ENCODE measurements around the gene ARSB. TPM values are rescaled to one million over a fixed set of nuclear protein-coding genes. Genes with fewer than 3 reads are reported as not detected.

ARSB gene
- total RNA-seq, 1 experiment from 2014 or later: 11.4 TPM

GRCh38 chr5:79031485-79031867 is 46.4 kb upstream of the ARSB start:
- no peak overlapping the region for H3K27ac Mint-ChIP-seq
- no CpG with 5 or more reads among the region's 1 CpG for WGBS (ENCODE audit: extremely low coverage, insufficient read length, low lambda C conversion rate)
- H2BK120ac ChIP-seq (ENCODE audit: low read depth, low read length, poor library complexity, severe bottlenecking): no peak overlapping the region

More at GRCh38 chr5:79031485-79031867, 46.4 kb upstream of the ARSB start:
- no peaks in the 10 kb centered on the region for H3K27me3 Mint-ChIP-seq (ENCODE audit: low read depth)
- Histone ChIP-seq H3K9ac (ENCODE audit: extremely low read depth, insufficient read length, low read length) (no peak overlapping the region), H2BK20ac (ENCODE audit: low read depth, low read length, poor library complexity, severe bottlenecking) (no peak overlapping the region), H3K23me2 (ENCODE audit: insufficient read length, low read depth, low read length, poor library complexity, severe bottlenecking) (no peaks in the 10 kb centered on the region), H3T11ph (ENCODE audit: low read length) (no peak overlapping the region), H3K56ac (ENCODE audit: insufficient read length, low read depth, low read length) (no peak overlapping the region), H3K27me3 (ENCODE audit: insufficient read depth, low read length) (no peaks in the 10 kb centered on the region), H3K4me2 (ENCODE audit: insufficient read depth, insufficient read length, low read length) (no peak overlapping the region), H3K79me2 (ENCODE audit: insufficient read depth, low read length) (no peaks in the 10 kb centered on the region), H3K14ac (ENCODE audit: insufficient read depth, low read length) (no peak overlapping the region), H4K91ac (ENCODE audit: insufficient read length, low read depth, low read length) (no peak overlapping the region), H3K4me1 (ENCODE audit: insufficient read depth, low read length) (no peaks in the 10 kb centered on the region), H3K4ac (ENCODE audit: low read depth, low read length) (no peak overlapping the region), H3K9me3 (ENCODE audit: control insufficient read depth, low read depth, low read length) (no peaks in the 10 kb centered on the region), H3K18ac (ENCODE audit: insufficient read length, low read depth, low read length) (no peak overlapping the region), H4K20me1 (ENCODE audit: control insufficient read depth, insufficient read depth, insufficient read length) (no peaks in the 10 kb centered on the region), H3K79me1 (ENCODE audit: insufficient read depth, low read depth, low read length, poor library complexity, severe bottlenecking) (no peaks in the 10 kb centered on the region), H4K8ac (replicated peaks; ENCODE audit: insufficient read length, low read depth, low read length) (no peak overlapping the region), H4K5ac (ENCODE audit: insufficient read length, low read depth, low read length) (no peak overlapping the region), H2BK5ac (ENCODE audit: insufficient read length, low read length) (no peak overlapping the region), H2BK12ac (ENCODE audit: insufficient read length, low read depth, low read length) (no peak overlapping the region), H2BK15ac (ENCODE audit: low read depth, low read length) (no peak overlapping the region), H2AFZ (ENCODE audit: low read length) (no peak overlapping the region), H2AK5ac (ENCODE audit: insufficient read length, low read length) (no peak overlapping the region), H3K23ac (ENCODE audit: insufficient read length, low read depth, low read length) (no peak overlapping the region), H3K27ac (ENCODE audit: insufficient read length, low read depth, low read length) (no peak overlapping the region)
- no peak for DNase-seq
- TF ChIP-seq, protein P1, sequence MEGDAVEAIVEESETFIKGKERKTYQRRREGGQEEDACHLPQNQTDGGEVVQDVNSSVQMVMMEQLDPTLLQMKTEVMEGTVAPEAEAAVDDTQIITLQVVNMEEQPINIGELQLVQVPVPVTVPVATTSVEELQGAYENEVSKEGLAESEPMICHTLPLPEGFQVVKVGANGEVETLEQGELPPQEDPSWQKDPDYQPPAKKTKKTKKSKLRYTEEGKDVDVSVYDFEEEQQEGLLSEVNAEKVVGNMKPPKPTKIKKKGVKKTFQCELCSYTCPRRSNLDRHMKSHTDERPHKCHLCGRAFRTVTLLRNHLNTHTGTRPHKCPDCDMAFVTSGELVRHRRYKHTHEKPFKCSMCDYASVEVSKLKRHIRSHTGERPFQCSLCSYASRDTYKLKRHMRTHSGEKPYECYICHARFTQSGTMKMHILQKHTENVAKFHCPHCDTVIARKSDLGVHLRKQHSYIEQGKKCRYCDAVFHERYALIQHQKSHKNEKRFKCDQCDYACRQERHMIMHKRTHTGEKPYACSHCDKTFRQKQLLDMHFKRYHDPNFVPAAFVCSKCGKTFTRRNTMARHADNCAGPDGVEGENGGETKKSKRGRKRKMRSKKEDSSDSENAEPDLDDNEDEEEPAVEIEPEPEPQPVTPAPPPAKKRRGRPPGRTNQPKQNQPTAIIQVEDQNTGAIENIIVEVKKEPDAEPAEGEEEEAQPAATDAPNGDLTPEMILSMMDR (conservative IDR thresholded peaks at IDR 0.05): no peak
- H3K4me1 Mint-ChIP-seq: no peaks in the 10 kb centered on the region
- H3K4me3 Mint-ChIP-seq: no peak overlapping the region
- H3K36me3 Mint-ChIP-seq (ENCODE audit: insufficient read depth in 1 of 3, low read depth in 3 of 3): no peaks in the 10 kb centered on the region
- no peaks in the 10 kb centered on the region for H3K9me3 Mint-ChIP-seq

Data from H9 (cell line).